H9 (cell line): ENCODE measurements around the gene SLC22A5. TPM values are rescaled to one million over a fixed set of nuclear protein-coding genes. Genes with fewer than 3 reads are reported as not detected.
A peak's percentile ranks its signal among the peaks of the same experiment; 100 is the strongest.

ENCODE experiments used
- DNase-seq: peaks from one replicate; pipeline ENCODE4 v3.0.0-alpha.2; 2017
- H2AFZ ChIP-seq: one replicate; pipeline ENCODE4 v1.6.1; 2013; ENCODE audit warnings: mild to moderate bottlenecking, low read length, control low read depth, moderate library complexity
- H2AK5ac ChIP-seq: 2 replicates; pipeline ENCODE4 v1.6.1; 2013; ENCODE audit warnings: low read length, control low read depth, mixed read lengths; ENCODE audit not compliant: insufficient read length
- H2BK120ac ChIP-seq: one replicate; pipeline ENCODE4 v1.6.1; 2013; ENCODE audit warnings: low read depth, mild to moderate bottlenecking, low read length, control low read depth, inconsistent platforms; ENCODE audit not compliant: poor library complexity, severe bottlenecking
- H2BK12ac ChIP-seq: 2 replicates; pipeline ENCODE4 v1.6.1; 2013; ENCODE audit warnings: low read length, control low read depth, mixed read lengths, low read depth; ENCODE audit not compliant: insufficient read length
- H2BK15ac ChIP-seq: 2 replicates; pipeline ENCODE4 v1.6.1; 2013; ENCODE audit warnings: low read depth, low read length, control low read depth
- H2BK20ac ChIP-seq: one replicate; pipeline ENCODE4 v1.6.1; 2013; ENCODE audit warnings: low read depth, mild to moderate bottlenecking, low read length, control low read depth, inconsistent platforms; ENCODE audit not compliant: poor library complexity, severe bottlenecking
- H2BK5ac ChIP-seq: 2 replicates; pipeline ENCODE4 v1.6.1; 2013; ENCODE audit warnings: low read length, control low read depth, mixed read lengths; ENCODE audit not compliant: insufficient read length
- H3K14ac ChIP-seq: 2 replicates; pipeline ENCODE4 v1.6.1; 2013; ENCODE audit warnings: low read length, control low read depth; ENCODE audit not compliant: insufficient read depth
- H3K18ac ChIP-seq: 2 replicates; pipeline ENCODE4 v1.6.1; 2013; ENCODE audit warnings: low read depth, mild to moderate bottlenecking, mixed read lengths, low read length, control low read depth; ENCODE audit not compliant: insufficient read length
- H3K23ac ChIP-seq: 2 replicates; pipeline ENCODE4 v1.6.1; 2013; ENCODE audit warnings: low read length, control low read depth, mixed read lengths, low read depth; ENCODE audit not compliant: insufficient read length
- H3K23me2 ChIP-seq: 2 replicates; pipeline ENCODE4 v1.6.1; 2013; ENCODE audit warnings: low read depth, mild to moderate bottlenecking, mixed read lengths, low read length, control low read depth; ENCODE audit not compliant: insufficient read length, poor library complexity, severe bottlenecking
- H3K27ac ChIP-seq: 2 replicates; pipeline ENCODE4 v1.5.1; 2013; ENCODE audit warnings: low read length, control low read depth, mixed read lengths, low read depth; ENCODE audit not compliant: insufficient read length
- H3K27me3 ChIP-seq: 2 replicates; pipeline ENCODE4 v1.6.1; 2013; ENCODE audit warnings: low read length, control low read depth, inconsistent platforms; ENCODE audit not compliant: insufficient read depth
- H3K4ac ChIP-seq: 2 replicates; pipeline ENCODE4 v1.6.1; 2013; ENCODE audit warnings: low read depth, mild to moderate bottlenecking, control low read depth, inconsistent platforms, low read length, moderate library complexity
- H3K4me1 ChIP-seq: 2 replicates; pipeline ENCODE4 v1.6.1; 2013; ENCODE audit warnings: low read length, control low read depth, inconsistent platforms; ENCODE audit not compliant: insufficient read depth
- H3K4me2 ChIP-seq: 2 replicates; pipeline ENCODE4 v1.6.1; 2013; ENCODE audit warnings: low read length, control low read depth, mixed read lengths; ENCODE audit not compliant: insufficient read length, insufficient read depth
- H3K56ac ChIP-seq: 2 replicates; pipeline ENCODE4 v1.6.1; 2013; ENCODE audit warnings: low read depth, mild to moderate bottlenecking, mixed read lengths, low read length, control low read depth; ENCODE audit not compliant: insufficient read length
- H3K79me1 ChIP-seq: 2 replicates; pipeline ENCODE4 v1.6.1; 2013; ENCODE audit warnings: low read depth, mild to moderate bottlenecking, moderate library complexity, low read length, control low read depth, inconsistent platforms; ENCODE audit not compliant: insufficient read depth, poor library complexity, severe bottlenecking
- H3K79me2 ChIP-seq: 2 replicates; pipeline ENCODE4 v1.6.1; 2013; ENCODE audit warnings: low read length, control low read depth, inconsistent platforms; ENCODE audit not compliant: insufficient read depth
- H3K9ac ChIP-seq: 2 replicates; pipeline ENCODE4 v1.6.1; 2013; ENCODE audit warnings: low read length, control low read depth, mixed read lengths; ENCODE audit not compliant: insufficient read length; ENCODE audit errors: extremely low read depth
- H3K9me3 ChIP-seq: one replicate; pipeline ENCODE4 v1.6.1; 2013; ENCODE audit warnings: low read depth, low read length, inconsistent platforms; ENCODE audit not compliant: control insufficient read depth
- H3T11ph ChIP-seq: one replicate; pipeline ENCODE4 v1.6.1; 2013; ENCODE audit warnings: mild to moderate bottlenecking, low read length, control low read depth, inconsistent platforms
- H4K20me1 ChIP-seq: one replicate; pipeline ENCODE4 v1.6.1; 2013; ENCODE audit not compliant: control insufficient read depth, insufficient read length, insufficient read depth
- H4K5ac ChIP-seq: 2 replicates; pipeline ENCODE4 v1.6.1; 2013; ENCODE audit warnings: low read depth, mild to moderate bottlenecking, mixed read lengths, low read length, control low read depth; ENCODE audit not compliant: insufficient read length
- H4K8ac ChIP-seq: replicated peaks from 2 replicates; pipeline ENCODE4 v1.6.1; 2013; ENCODE audit warnings: low read length, control low read depth, mixed read lengths, low read depth; ENCODE audit not compliant: insufficient read length
- H4K91ac ChIP-seq: 2 replicates; pipeline ENCODE4 v1.6.1; 2013; ENCODE audit warnings: low read depth, mild to moderate bottlenecking, moderate library complexity, mixed read lengths, low read length, control low read depth; ENCODE audit not compliant: insufficient read length
- H3K27ac Mint-ChIP-seq, 3 experiments: 2 replicates in 2 of 3; 3 replicates in 1 of 3; pipeline ENCODE4 v1.8.0; 2020 to 2021; ENCODE audit warnings: mixed read lengths in 3 of 3, mild to moderate bottlenecking in 1 of 3, moderate library complexity in 1 of 3
- H3K27me3 Mint-ChIP-seq: 2 replicates; pipeline ENCODE4 v1.8.0; 2021; ENCODE audit warnings: low read depth, mild to moderate bottlenecking, moderate library complexity, mixed read lengths
- H3K36me3 Mint-ChIP-seq, 3 experiments: 2 replicates in 2 of 3; 3 replicates in 1 of 3; pipeline ENCODE4 v1.8.0; 2020 to 2021; ENCODE audit warnings: low read depth in 3 of 3, mixed read lengths in 3 of 3; ENCODE audit not compliant: insufficient read depth in 1 of 3
- H3K4me1 Mint-ChIP-seq, 2 experiments: 2 replicates each; pipeline ENCODE4 v1.8.0; 2020; ENCODE audit warnings: mixed read lengths in 2 of 2
- H3K4me3 Mint-ChIP-seq, 2 experiments: 2 replicates in 1 of 2; 3 replicates in 1 of 2; pipeline ENCODE4 v1.8.0; 2020 to 2021; ENCODE audit warnings: mild to moderate bottlenecking in 2 of 2, mixed read lengths in 2 of 2, moderate library complexity in 1 of 2
- H3K9me3 Mint-ChIP-seq, 2 experiments: 2 replicates in 1 of 2; 3 replicates in 1 of 2; pipeline ENCODE4 v1.8.0; 2020; ENCODE audit warnings: mild to moderate bottlenecking in 2 of 2, mixed read lengths in 2 of 2, moderate library complexity in 1 of 2
- WGBS: extraction: QIAGEN DNeasy Blood & Tissue Kit; methylation state at CpG from one replicate; pipeline ENCODE4 v1.1.7; 2013; ENCODE audit warnings: missing lambda C conversion rate, low lambda C conversion rate, mixed read lengths; ENCODE audit not compliant: insufficient read length; ENCODE audit errors: extremely low coverage; 5-methylcytosine and 5-hydroxymethylcytosine counted together
- total RNA-seq: library from RNA; stranded (reverse); gene quantifications from 2 replicates; pipeline ENCODE4 v1.2.1, GENCODE V29; 2021
- TF ChIP-seq, protein P1 (sequence below): fragments of 200-600 bp; sonication (generic); conservative IDR thresholded peaks from 3 replicates; pipeline ENCODE4 v1.8.0; 2021; ENCODE audit warnings: antibody characterized with exemption, mild to moderate bottlenecking

SLC22A5 gene
- total RNA-seq, 1 experiment from 2014 or later = 3.4 TPM

DNA sequence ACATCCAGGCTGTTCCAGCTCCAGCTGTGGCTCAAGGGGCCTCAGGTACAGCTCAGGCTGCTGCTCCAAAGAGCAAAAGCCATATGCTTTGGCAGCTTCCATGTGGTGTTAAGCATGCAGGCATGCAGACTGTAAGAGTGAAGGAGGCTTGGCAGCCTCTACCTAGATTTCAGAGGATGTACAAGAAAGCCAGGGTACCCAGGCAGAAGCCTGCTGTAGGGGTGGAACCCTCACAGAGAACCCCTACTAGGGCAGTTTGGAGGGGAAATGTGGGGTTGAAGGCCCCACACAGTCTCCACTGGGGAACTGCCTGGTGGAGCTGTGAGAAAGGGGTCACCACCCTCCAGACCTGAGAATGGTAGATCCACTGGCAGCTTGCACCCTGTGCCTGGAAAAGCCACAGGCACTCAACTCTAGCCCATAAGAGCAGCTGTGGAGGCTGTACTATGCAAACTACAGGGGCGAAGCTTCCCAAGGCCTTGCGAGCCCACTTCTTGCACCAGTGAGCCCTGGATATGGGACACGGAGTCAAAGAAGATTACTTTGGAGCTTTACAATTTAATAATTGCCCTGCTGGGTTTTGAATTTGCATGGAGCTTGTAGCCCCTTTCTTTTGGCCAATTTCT is 14.3 kb upstream of the SLC22A5 start:
- no peak overlapping the region for H3K4me2 ChIP-seq
- peaks cover 6% of the 10 kb centered on the region for H3K9me3 ChIP-seq
- no peak overlapping the region for H3K56ac ChIP-seq
- Mint-ChIP-seq H3K4me3 (no peak overlapping the region), H3K4me1 (peaks cover 7 to 12% of the 10 kb centered on the region in 2 experiments), H3K9me3 (peaks cover 7% of the 10 kb centered on the region in 2 experiments; a peak in 4 of 5 replicates), H3K27ac (no peak overlapping the region), H3K27me3 (no peaks in the 10 kb centered on the region), H3K36me3 (peaks cover 3 to 14% (median 8%) of the 10 kb centered on the region in 3 experiments; a peak in 5 of 7 replicates)
- no peak overlapping the region for H3K27ac ChIP-seq
- no peak overlapping the region for H3K23ac ChIP-seq
- H4K8ac ChIP-seq = no peak overlapping the region
- H4K20me1 ChIP-seq = no peaks in the 10 kb centered on the region
- no peak overlapping the region for H3K9ac ChIP-seq
- no peak overlapping the region for H4K5ac ChIP-seq
- H3K4ac ChIP-seq = no peak overlapping the region
- no peaks in the 10 kb centered on the region for H3K79me1 ChIP-seq
- H2BK5ac ChIP-seq = no peak overlapping the region
- DNase-seq = no peak
- no peak overlapping the region for H3T11ph ChIP-seq
- H3K14ac ChIP-seq = no peak overlapping the region; the same call in 1 of the 2 replicates
- H2AFZ ChIP-seq = no peak overlapping the region
- H2AK5ac ChIP-seq = no peak overlapping the region
- no peak overlapping the region for H4K91ac ChIP-seq
- H2BK20ac ChIP-seq = no peak overlapping the region
- no peak overlapping the region for H2BK120ac ChIP-seq
- no peak overlapping the region for H2BK12ac ChIP-seq
- peak overlapping the region; percentile 27 for H3K18ac ChIP-seq
- no peak overlapping the region for H2BK15ac ChIP-seq
- no peaks in the 10 kb centered on the region for H3K23me2 ChIP-seq
- TF ChIP-seq, protein P1, sequence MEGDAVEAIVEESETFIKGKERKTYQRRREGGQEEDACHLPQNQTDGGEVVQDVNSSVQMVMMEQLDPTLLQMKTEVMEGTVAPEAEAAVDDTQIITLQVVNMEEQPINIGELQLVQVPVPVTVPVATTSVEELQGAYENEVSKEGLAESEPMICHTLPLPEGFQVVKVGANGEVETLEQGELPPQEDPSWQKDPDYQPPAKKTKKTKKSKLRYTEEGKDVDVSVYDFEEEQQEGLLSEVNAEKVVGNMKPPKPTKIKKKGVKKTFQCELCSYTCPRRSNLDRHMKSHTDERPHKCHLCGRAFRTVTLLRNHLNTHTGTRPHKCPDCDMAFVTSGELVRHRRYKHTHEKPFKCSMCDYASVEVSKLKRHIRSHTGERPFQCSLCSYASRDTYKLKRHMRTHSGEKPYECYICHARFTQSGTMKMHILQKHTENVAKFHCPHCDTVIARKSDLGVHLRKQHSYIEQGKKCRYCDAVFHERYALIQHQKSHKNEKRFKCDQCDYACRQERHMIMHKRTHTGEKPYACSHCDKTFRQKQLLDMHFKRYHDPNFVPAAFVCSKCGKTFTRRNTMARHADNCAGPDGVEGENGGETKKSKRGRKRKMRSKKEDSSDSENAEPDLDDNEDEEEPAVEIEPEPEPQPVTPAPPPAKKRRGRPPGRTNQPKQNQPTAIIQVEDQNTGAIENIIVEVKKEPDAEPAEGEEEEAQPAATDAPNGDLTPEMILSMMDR = no peak
- H3K4me1 ChIP-seq = peaks cover 3% of the 10 kb centered on the region; the same call in 1 of the 2 replicates
- H3K27me3 ChIP-seq = no peaks in the 10 kb centered on the region
- H3K79me2 ChIP-seq = no peaks in the 10 kb centered on the region
- WGBS = no CpG with 5 or more reads among the region's 3 CpGs
